Measurements from ENCODE around the gene ADGRV1. TPM values are rescaled to one million over a fixed set of nuclear protein-coding genes. Genes with fewer than 3 reads are reported as not detected.
A peak's percentile ranks its signal among the peaks of the same experiment; 100 is the strongest.

ADGRV1 gene
- total and polyA plus RNA-seq, 7 donors, result 0.05 to 0.83 (median 0.11) TPM; not detected in 1

- no peaks in the 10 kb centered on the region for H3K4me1 ChIP-seq
- no peak for ATAC-seq
Observed at GRCh38 chr5:91206103-91206502, 647.5 kb downstream of the ADGRV1 start.

GRCh38 chr5:91206734-91207133 lies 648.1 kb downstream of the ADGRV1 start:
- no peak for ATAC-seq
- intact Hi-C loops (cut with DNase I), result no loop called here
- 95 to 98% (median 97%) methylated on average over 2 of the region's 2 CpGs for WGBS, 3 donors
- TF ChIP-seq, protein P1, sequence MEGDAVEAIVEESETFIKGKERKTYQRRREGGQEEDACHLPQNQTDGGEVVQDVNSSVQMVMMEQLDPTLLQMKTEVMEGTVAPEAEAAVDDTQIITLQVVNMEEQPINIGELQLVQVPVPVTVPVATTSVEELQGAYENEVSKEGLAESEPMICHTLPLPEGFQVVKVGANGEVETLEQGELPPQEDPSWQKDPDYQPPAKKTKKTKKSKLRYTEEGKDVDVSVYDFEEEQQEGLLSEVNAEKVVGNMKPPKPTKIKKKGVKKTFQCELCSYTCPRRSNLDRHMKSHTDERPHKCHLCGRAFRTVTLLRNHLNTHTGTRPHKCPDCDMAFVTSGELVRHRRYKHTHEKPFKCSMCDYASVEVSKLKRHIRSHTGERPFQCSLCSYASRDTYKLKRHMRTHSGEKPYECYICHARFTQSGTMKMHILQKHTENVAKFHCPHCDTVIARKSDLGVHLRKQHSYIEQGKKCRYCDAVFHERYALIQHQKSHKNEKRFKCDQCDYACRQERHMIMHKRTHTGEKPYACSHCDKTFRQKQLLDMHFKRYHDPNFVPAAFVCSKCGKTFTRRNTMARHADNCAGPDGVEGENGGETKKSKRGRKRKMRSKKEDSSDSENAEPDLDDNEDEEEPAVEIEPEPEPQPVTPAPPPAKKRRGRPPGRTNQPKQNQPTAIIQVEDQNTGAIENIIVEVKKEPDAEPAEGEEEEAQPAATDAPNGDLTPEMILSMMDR (IDR thresholded peaks at IDR 0.05), result no peak
- no peak for DNase-seq
- H3K27ac ChIP-seq, result no peak overlapping the region
- H3K27me3 ChIP-seq (ENCODE audit: insufficient read depth in 3 of 3, low read length in 2 of 3), result no peaks in the 10 kb centered on the region
- no peak overlapping the region for H3K4me3 ChIP-seq
- H3K4me1 ChIP-seq, result peaks cover 5% of the 10 kb centered on the region
- no peaks in the 10 kb centered on the region for H3K36me3 ChIP-seq (ENCODE audit: insufficient read depth in 1 of 2, low read depth in 1 of 2)
- no peaks in the 10 kb centered on the region for H3K9me3 ChIP-seq

More at GRCh38 chr5:91206103-91206502, 647.5 kb downstream of the ADGRV1 start:
- no peaks in the 10 kb centered on the region for H3K27me3 ChIP-seq (ENCODE audit: insufficient read depth in 3 of 3, low read length in 2 of 3)
- no peak overlapping the region for H3K27ac ChIP-seq
- H3K36me3 ChIP-seq (ENCODE audit: insufficient read depth in 1 of 2, low read depth in 1 of 2), result no peaks in the 10 kb centered on the region
- DNase-seq, result no peak
- H3K9me3 ChIP-seq, result no peaks in the 10 kb centered on the region
- intact Hi-C loops (cut with DNase I), result no loop called here
- H3K4me3 ChIP-seq, result no peak overlapping the region
- 88 to 98% (median 92%) methylated on average over 4 to 5 of the region's 5 CpGs for WGBS, 3 donors
- TF ChIP-seq, protein P1 (IDR thresholded peaks at IDR 0.05), result no peak

DNA sequence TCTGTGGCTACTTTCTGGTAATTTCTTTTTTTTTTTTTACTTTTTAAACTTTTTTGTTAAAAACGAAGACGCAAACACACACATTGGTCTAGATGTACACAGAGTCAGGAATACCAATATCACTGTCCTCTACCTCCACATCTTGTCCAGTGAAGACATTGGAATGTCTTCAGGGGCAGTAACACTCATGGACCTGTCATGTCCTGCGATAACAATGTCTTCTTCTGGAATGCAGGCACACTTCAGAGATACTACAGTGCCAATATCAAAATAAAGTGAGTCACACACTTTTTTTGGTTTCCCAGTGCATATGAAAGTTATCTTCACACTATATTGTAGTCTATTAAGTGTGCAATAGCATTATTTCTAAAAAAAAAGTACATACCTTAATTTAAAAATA lies 648.7 kb downstream of the ADGRV1 start:
- peaks cover 6% of the 10 kb centered on the region for H3K4me1 ChIP-seq
- no peak overlapping the region for H3K27ac ChIP-seq
- no peak overlapping the region for H3K4me3 ChIP-seq
- no peaks in the 10 kb centered on the region for H3K9me3 ChIP-seq
- 93 to 95% (median 94%) methylated on average over 3 of the region's 3 CpGs for WGBS, 3 donors
- ATAC-seq (no peak), DNase-seq (no peak)
- no peaks in the 10 kb centered on the region for H3K36me3 ChIP-seq (ENCODE audit: insufficient read depth in 1 of 2, low read depth in 1 of 2)
- intact Hi-C loops (cut with DNase I), result no loop called here
- TF ChIP-seq, protein P1 (IDR thresholded peaks at IDR 0.05), result no peak
- no peaks in the 10 kb centered on the region for H3K27me3 ChIP-seq (ENCODE audit: insufficient read depth in 3 of 3, low read length in 2 of 3)

- TF ChIP-seq, protein P1 (IDR thresholded peaks at IDR 0.05), result no peak
- ATAC-seq (peak; percentile 11 to 36 (median 30)), DNase-seq (no peak)
- Histone ChIP-seq H3K27ac (peak overlapping the region; percentile 18), H3K4me3 (no peak overlapping the region), H3K4me1 (peaks cover 6% of the 10 kb centered on the region), H3K36me3 (ENCODE audit: insufficient read depth in 1 of 2, low read depth in 1 of 2) (no peaks in the 10 kb centered on the region), H3K9me3 (no peaks in the 10 kb centered on the region), H3K27me3 (ENCODE audit: insufficient read depth in 3 of 3, low read length in 2 of 3) (no peaks in the 10 kb centered on the region)
- intact Hi-C loops (cut with DNase I), result loop anchor here in 1 of 2 donors (10.0 kb wide), 2 partner anchors 107 to 347 kb away; no protein-coding TSS in a partner anchor
- 58 to 75% (median 66%) methylated on average over 6 of the region's 6 CpGs for WGBS, 3 donors
Observed at GRCh38 chr5:91211997-91212713, 653.6 kb downstream of the ADGRV1 start.
